HG02970 (cell line): Measurements from ENCODE around the gene KANSL1.
"Not testable (repeated sequence)": the region's sequence is repeated elsewhere in the genome, so short reads cannot be mapped to it uniquely, and the experiment has no call there.

Source experiments
- ATAC-seq: cut with Tn5 transposase; IDR thresholded peaks from one replicate; pipeline ENCODE4 v1.9.1; 2021; ENCODE audit warnings: mild to moderate bottlenecking, moderate library complexity, moderate number of reproducible peaks; ENCODE audit not compliant: unreplicated experiment, low FRiP score

Gene KANSL1

DNA sequence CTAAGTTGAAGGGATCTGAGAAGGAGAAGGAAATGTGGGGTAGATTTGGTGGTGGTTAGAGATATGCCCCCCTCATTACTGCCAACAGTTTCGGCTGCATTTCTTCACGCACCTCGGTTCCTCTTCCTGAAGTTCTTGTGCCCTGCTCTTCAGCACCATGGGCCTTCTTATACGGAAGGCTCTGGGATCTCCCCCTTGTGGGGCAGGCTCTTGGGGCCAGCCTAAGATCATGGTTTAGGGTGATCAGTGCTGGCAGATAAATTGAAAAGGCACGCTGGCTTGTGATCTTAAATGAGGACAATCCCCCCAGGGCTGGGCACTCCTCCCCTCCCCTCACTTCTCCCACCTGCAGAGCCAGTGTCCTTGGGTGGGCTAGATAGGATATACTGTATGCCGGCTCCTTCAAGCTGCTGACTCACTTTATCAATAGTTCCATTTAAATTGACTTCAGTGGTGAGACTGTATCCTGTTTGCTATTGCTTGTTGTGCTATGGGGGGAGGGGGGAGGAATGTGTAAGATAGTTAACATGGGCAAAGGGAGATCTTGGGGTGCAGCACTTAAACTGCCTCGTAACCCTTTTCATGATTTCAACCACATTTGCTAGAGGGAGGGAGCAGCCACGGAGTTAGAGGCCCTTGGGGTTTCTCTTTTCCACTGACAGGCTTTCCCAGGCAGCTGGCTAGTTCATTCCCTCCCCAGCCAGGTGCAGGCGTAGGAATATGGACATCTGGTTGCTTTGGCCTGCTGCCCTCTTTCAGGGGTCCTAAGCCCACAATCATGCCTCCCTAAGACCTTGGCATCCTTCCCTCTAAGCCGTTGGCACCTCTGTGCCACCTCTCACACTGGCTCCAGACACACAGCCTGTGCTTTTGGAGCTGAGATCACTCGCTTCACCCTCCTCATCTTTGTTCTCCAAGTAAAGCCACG is 165.9 kb downstream of the KANSL1 start:
- no peak for ATAC-seq

- no peak for ATAC-seq
These were observed 166.8 kb downstream of the KANSL1 start for GRCh38 chr17:46026166-46027047.

DNA sequence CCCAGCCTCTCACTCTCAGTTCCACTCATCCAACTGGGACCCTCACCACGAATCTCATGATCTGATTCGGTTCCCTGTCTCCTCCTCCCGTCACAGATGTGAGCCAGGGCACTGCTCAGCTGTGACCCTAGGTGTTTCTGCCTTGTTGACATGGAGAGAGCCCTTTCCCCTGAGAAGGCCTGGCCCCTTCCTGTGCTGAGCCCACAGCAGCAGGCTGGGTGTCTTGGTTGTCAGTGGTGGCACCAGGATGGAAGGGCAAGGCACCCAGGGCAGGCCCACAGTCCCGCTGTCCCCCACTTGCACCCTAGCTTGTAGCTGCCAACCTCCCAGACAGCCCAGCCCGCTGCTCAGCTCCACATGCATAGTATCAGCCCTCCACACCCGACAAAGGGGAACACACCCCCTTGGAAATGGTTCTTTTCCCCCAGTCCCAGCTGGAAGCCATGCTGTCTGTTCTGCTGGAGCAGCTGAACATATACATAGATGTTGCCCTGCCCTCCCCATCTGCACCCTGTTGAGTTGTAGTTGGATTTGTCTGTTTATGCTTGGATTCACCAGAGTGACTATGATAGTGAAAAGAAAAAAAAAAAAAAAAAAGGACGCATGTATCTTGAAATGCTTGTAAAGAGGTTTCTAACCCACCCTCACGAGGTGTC is 167.6 kb downstream of the KANSL1 start:
- ATAC-seq, result no peak

DNA sequence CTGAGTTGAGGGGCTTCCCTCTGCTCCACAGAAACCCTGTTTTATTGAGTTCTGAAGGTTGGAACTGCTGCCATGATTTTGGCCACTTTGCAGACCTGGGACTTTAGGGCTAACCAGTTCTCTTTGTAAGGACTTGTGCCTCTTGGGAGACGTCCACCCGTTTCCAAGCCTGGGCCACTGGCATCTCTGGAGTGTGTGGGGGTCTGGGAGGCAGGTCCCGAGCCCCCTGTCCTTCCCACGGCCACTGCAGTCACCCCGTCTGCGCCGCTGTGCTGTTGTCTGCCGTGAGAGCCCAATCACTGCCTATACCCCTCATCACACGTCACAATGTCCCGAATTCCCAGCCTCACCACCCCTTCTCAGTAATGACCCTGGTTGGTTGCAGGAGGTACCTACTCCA is 168.2 kb downstream of the KANSL1 start:
- ATAC-seq, result no peak

DNA sequence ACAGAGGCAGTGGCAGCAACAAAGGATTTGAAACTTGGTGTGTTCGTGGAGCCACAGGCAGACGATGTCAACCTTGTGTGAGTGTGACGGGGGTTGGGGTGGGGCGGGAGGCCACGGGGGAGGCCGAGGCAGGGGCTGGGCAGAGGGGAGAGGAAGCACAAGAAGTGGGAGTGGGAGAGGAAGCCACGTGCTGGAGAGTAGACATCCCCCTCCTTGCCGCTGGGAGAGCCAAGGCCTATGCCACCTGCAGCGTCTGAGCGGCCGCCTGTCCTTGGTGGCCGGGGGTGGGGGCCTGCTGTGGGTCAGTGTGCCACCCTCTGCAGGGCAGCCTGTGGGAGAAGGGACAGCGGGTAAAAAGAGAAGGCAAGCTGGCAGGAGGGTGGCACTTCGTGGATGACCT is 168.6 kb downstream of the KANSL1 start:
- no peak for ATAC-seq

DNA sequence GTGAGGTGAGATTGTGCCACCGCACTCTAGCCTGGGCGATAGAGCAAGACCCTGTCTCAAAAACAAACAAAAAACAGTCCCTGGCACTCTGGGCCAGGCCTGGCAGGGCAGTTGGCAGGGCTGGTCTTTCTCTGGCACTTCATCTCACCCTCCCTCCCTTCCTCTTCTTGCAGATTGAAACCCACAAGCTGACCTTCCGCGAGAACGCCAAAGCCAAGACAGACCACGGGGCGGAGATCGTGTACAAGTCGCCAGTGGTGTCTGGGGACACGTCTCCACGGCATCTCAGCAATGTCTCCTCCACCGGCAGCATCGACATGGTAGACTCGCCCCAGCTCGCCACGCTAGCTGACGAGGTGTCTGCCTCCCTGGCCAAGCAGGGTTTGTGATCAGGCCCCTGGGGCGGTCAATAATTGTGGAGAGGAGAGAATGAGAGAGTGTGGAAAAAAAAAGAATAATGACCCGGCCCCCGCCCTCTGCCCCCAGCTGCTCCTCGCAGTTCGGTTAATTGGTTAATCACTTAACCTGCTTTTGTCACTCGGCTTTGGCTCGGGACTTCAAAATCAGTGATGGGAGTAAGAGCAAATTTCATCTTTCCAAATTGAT is 169.3 kb downstream of the KANSL1 start:
- ATAC-seq, result no peak

- not testable (repeated sequence) for ATAC-seq
These were observed 169.9 kb downstream of the KANSL1 start for GRCh38 chr17:46023366-46023765.

DNA sequence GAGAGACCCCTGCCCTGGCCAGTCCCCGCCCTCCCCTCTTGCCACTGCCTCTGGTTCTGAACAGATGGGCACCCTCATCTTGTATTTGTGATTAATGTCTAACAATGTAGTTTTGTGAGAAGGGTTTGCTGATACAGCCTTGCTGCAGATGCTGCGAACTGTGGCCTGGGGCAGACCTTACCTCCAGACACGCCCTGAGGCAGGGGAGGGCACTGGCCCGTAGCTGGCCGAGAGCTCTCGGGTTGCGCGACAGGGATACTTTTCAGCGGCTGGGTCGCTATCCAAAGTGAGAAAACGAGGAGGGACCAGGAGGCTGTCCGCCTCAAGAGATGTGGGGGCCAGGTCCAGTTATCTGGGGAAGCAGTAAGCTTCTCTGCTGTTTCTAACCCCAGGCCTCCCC is 172.2 kb downstream of the KANSL1 start:
- ATAC-seq, result no peak

GRCh38 chr17:46020023-46020761 is 173.0 kb downstream of the KANSL1 start:
- no peak for ATAC-seq

GRCh38 chr17:46019408-46019925 is 173.8 kb downstream of the KANSL1 start:
- not testable (repeated sequence) for ATAC-seq

GRCh38 chr17:46013502-46014165 is 179.6 kb downstream of the KANSL1 start:
- ATAC-seq, result no peak

DNA sequence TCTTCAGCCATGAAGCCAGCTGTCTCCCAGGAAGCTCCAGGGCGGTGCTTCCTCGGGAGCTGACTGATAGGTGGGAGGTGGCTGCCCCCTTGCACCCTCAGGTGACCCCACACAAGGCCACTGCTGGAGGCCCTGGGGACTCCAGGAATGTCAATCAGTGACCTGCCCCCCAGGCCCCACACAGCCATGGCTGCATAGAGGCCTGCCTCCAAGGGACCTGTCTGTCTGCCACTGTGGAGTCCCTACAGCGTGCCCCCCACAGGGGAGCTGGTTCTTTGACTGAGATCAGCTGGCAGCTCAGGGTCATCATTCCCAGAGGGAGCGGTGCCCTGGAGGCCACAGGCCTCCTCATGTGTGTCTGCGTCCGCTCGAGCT is 180.1 kb downstream of the KANSL1 start:
- no peak for ATAC-seq

DNA sequence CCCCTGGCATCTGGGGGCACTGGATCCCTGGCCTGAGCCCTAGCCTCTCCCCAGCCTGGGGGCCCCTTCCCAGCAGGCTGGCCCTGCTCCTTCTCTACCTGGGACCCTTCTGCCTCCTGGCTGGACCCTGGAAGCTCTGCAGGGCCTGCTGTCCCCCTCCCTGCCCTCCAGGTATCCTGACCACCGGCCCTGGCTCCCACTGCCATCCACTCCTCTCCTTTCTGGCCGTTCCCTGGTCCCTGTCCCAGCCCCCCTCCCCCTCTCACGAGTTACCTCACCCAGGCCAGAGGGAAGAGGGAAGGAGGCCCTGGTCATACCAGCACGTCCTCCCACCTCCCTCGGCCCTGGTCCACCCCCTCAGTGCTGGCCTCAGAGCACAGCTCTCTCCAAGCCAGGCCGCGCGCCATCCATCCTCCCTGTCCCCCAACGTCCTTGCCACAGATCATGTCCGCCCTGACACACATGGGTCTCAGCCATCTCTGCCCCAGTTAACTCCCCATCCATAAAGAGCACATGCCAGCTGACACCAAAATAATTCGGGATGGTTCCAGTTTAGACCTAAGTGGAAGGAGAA is 180.6 kb downstream of the KANSL1 start:
- no peak for ATAC-seq

- ATAC-seq, result no peak
These were observed 181.3 kb downstream of the KANSL1 start for GRCh38 chr17:46011711-46012505.

GRCh38 chr17:46010597-46011186 is 182.5 kb downstream of the KANSL1 start:
- no peak for ATAC-seq

GRCh38 chr17:46009681-46010596 is 183.3 kb downstream of the KANSL1 start:
- no peak for ATAC-seq
